Dermis microvascular lymphatic vessel endothelial cell (primary cell): ENCODE data around the gene INTS13. TPM values are rescaled to one million over a fixed set of nuclear protein-coding genes. Genes with fewer than 3 reads are reported as not detected.
"Not testable (repeated sequence)": the region's sequence is repeated elsewhere in the genome, so short reads cannot be mapped to it uniquely, and the experiment has no call there.

Experiments
- DNase-seq, 2 donors: peaks; one replicate each; pipeline versions ENCODE4 v3.0.0 to v3.0.0-alpha.2; 2010; ENCODE audit warnings: low read depth in 2 of 2
- total RNA-seq: library from RNA; depleted of rRNA; stranded (reverse); fragments of >200 nt; gene quantifications from 2 replicates; pipeline ENCODE4 v1.2.1, GENCODE V29; 2014

INTS13 gene
- total RNA-seq, 1 donor from 2014 or later: 22.7 TPM

- DNase-seq: peak in 1 of 2 donors; percentile 39
Measured at GRCh38 chr12:26869908-26870459, 67.8 kb downstream of the INTS13 start.

- no peak for DNase-seq
Measured at GRCh38 chr12:26869104-26869494, 68.7 kb downstream of the INTS13 start.

- no peak for DNase-seq
Measured at GRCh38 chr12:26868447-26869103, 69.2 kb downstream of the INTS13 start.

- DNase-seq: no peak
Measured at GRCh38 chr12:26867080-26867479, 70.7 kb downstream of the INTS13 start.

GRCh38 chr12:26863515-26863914 lies 74.3 kb downstream of the INTS13 start:
- DNase-seq: peak in 1 of 2 donors; percentile 42

- not testable (repeated sequence) for DNase-seq
Measured at GRCh38 chr12:26862787-26863186, 75.0 kb downstream of the INTS13 start.

GRCh38 chr12:26861690-26862089 lies 76.1 kb downstream of the INTS13 start:
- DNase-seq: no peak

- peak in 1 of 2 donors; percentile 98 for DNase-seq
Measured at GRCh38 chr12:26857465-26858176, 80.2 kb downstream of the INTS13 start.

- no peak for DNase-seq
Measured at GRCh38 chr12:26855337-26855736, 82.4 kb downstream of the INTS13 start.

Other genes starting within 250 kb of the INTS13 start
- gene ITPR2, start 104.8 kb downstream of the INTS13 start, total RNA-seq: 20.5 and 28.0 TPM in 2 replicates
- 60.1 and 68.7 TPM in 2 replicates for gene FGFR1OP2, start 489 bp upstream of the INTS13 start, total RNA-seq
- gene TM7SF3, start 76.4 kb upstream of the INTS13 start, total RNA-seq: 101 and 128 TPM in 2 replicates
- 42.5 and 45.3 TPM in 2 replicates for gene MED21, start 84.6 kb upstream of the INTS13 start, total RNA-seq
- not detected in 2 replicates for gene C12orf71, start 144.6 kb upstream of the INTS13 start, total RNA-seq